ENCODE measurements around the gene THAP5. TPM values are rescaled to one million over a fixed set of nuclear protein-coding genes. Genes with fewer than 3 reads are reported as not detected.

The THAP5 gene
- total RNA-seq, 1 experiment from 2014 or later: 24.6 TPM

- peaks cover 2% of the 10 kb centered on the region; the same call in 1 of the 2 replicates for H3K36me3 ChIP-seq (ENCODE audit: control insufficient read depth, insufficient read depth, low read length)
- intact Hi-C loops (cut with micrococcal nuclease; ENCODE audit: unreplicated experiment): loop anchor here (5.0 kb wide), 1 partner anchor 41 kb away; the partner anchor contains the start of genes DNAJB9 and THAP5
- H3K4me1 ChIP-seq (ENCODE audit: control insufficient read depth, insufficient read depth, low read length): peaks cover 18% of the 10 kb centered on the region
- CTCF ChIA-PET: no interaction called here
- H3K27ac ChIP-seq (ENCODE audit: low read length): peak overlapping the region; percentile 89
- no peaks in the 10 kb centered on the region for H3K9me3 ChIP-seq (ENCODE audit: control insufficient read depth, insufficient read depth, low read depth, low read length)
- in situ Hi-C loops (cut with HindIII; ENCODE audit: low pct_unique_long_range_greater_than_20kb, low sequenced_read_pairs): no loop called here
- POLR2A ChIA-PET: no interaction called here
- no peaks in the 10 kb centered on the region for H3K27me3 ChIP-seq (ENCODE audit: control insufficient read depth, insufficient read depth, low read length)
- no peak for ATAC-seq
- no peak for TF ChIP-seq TCF7L2 (IDR thresholded peaks at IDR 0.05; ENCODE audit: low read depth, low read length)
- peak overlapping the region; percentile 75 to 93 for H3K4me3 ChIP-seq (ENCODE audit: low read depth in 2 of 2, low read length in 2 of 2)
- BruUV-seq (replicated peaks): no TSS peak
- DNase-seq (ENCODE audit: low read depth, low spot score): no peak
These were observed 42.8 kb downstream of the THAP5 start for GRCh38 chr7:108526768-108527017.

GRCh38 chr7:108525985-108526767, 43.3 kb downstream of the THAP5 start, which contains the start of gene PNPLA8:
PNPLA8 (minus strand) TSS chr7:108526135; CDS start chr7:108515491, 10,644 bp downstream.
- POLR2A ChIA-PET: no interaction called here
- intact Hi-C loops (cut with micrococcal nuclease; ENCODE audit: unreplicated experiment): loop anchor here (5.0 kb wide), 1 partner anchor 41 kb away; the partner anchor contains the start of genes DNAJB9 and THAP5
- peak; percentile 96 for ATAC-seq

More at GRCh38 chr7:108525985-108526767, 43.3 kb downstream of the THAP5 start, which contains the start of gene PNPLA8:
- no TSS peak for BruUV-seq (replicated peaks)
- Histone ChIP-seq H3K36me3 (ENCODE audit: control insufficient read depth, insufficient read depth, low read length) (peaks cover 2% of the 10 kb centered on the region; the same call in 1 of the 2 replicates), H3K27me3 (ENCODE audit: control insufficient read depth, insufficient read depth, low read length) (no peaks in the 10 kb centered on the region), H3K4me1 (ENCODE audit: control insufficient read depth, insufficient read depth, low read length) (peaks cover 18% of the 10 kb centered on the region), H3K9me3 (ENCODE audit: control insufficient read depth, insufficient read depth, low read depth, low read length) (no peaks in the 10 kb centered on the region), H3K4me3 (ENCODE audit: low read depth in 2 of 2, low read length in 2 of 2) (peak within 1 kb of the TSS; percentile 75 to 93), H3K27ac (ENCODE audit: low read length) (peak within 1 kb of the TSS; percentile 97)
- CTCF ChIA-PET: no interaction called here
- in situ Hi-C loops (cut with HindIII; ENCODE audit: low pct_unique_long_range_greater_than_20kb, low sequenced_read_pairs): no loop called here
- TF ChIP-seq CTCF (IDR thresholded peaks at IDR 0.05) (no peak), REST (IDR thresholded peaks at IDR 0.05; ENCODE audit: insufficient read depth in 1 of 2, low read depth in 2 of 2, low read length in 1 of 2) (0 out of 4 replicates have a peak, but pooled peaks of 1 of the 2 experiments have one; percentile 39), TCF7L2 (IDR thresholded peaks at IDR 0.05; ENCODE audit: low read depth, low read length) (no peak), POLR2AphosphoS5 (IDR thresholded peaks at IDR 0.05; ENCODE audit: low read depth, low read length) (peak; percentile 64), SIN3A (IDR thresholded peaks at IDR 0.05; ENCODE audit: borderline replicate concordance, insufficient read depth, low read depth, low read length) (peak; percentile 93; the same call in 1 of the 2 replicates)
- peak; percentile 99 for DNase-seq (ENCODE audit: low read depth, low spot score)

Measured in Panc1 (cell line).